Mesodermal cell (in vitro differentiated cells): Measurements from ENCODE around the gene ATPAF2.

ENCODE experiments used
- H3K27ac ChIP-seq: 2 replicates; pipeline ENCODE4 v1.7.0; 2013; ENCODE audit warnings: mild to moderate bottlenecking, low read depth, low read length, moderate library complexity; ENCODE audit not compliant: severe bottlenecking
- H3K36me3 ChIP-seq: 2 replicates; pipeline ENCODE4 v1.7.1; 2013; ENCODE audit warnings: mild to moderate bottlenecking, low read length, moderate library complexity; ENCODE audit not compliant: control insufficient read depth, insufficient read depth
- H3K4me1 ChIP-seq: one replicate; pipeline ENCODE4 v1.7.1; 2013; ENCODE audit warnings: mild to moderate bottlenecking, low read length; ENCODE audit not compliant: insufficient read depth, control insufficient read depth, poor library complexity, severe bottlenecking
- H3K4me3 ChIP-seq: 2 replicates; pipeline ENCODE4 v1.7.0; 2013; ENCODE audit warnings: low read length, control low read depth, mild to moderate bottlenecking; ENCODE audit not compliant: insufficient read depth, poor library complexity, severe bottlenecking; ENCODE audit errors: extremely low read depth
- H3K9me3 ChIP-seq: 2 replicates; pipeline ENCODE4 v1.7.1; 2013; ENCODE audit warnings: mild to moderate bottlenecking, low read length, moderate library complexity; ENCODE audit not compliant: control insufficient read depth
- WGBS, 2 experiments: methylation state at CpG; one replicate each; pipeline ENCODE4 v1.1.5; 2013; ENCODE audit warnings: missing lambda C conversion rate in 2 of 2; ENCODE audit not compliant: insufficient coverage in 2 of 2; 5-methylcytosine and 5-hydroxymethylcytosine counted together

ATPAF2 gene

GRCh38 chr17:18025945-18026776 lies 12.8 kb downstream of the ATPAF2 start:
- H3K4me3 ChIP-seq, result no peak overlapping the region

GRCh38 chr17:18025241-18025944 lies 13.6 kb downstream of the ATPAF2 start:
- H3K4me1 ChIP-seq, result peaks cover 8% of the 10 kb centered on the region
- no peak overlapping the region for H3K27ac ChIP-seq
- 89 to 91% methylated on average over 4 to 5 of the region's 5 CpGs for WGBS, 2 experiments
- no peak overlapping the region for H3K4me3 ChIP-seq
- H3K9me3 ChIP-seq, result no peaks in the 10 kb centered on the region
- H3K36me3 ChIP-seq, result peaks cover 23% of the 10 kb centered on the region

More at GRCh38 chr17:18025945-18026776, 12.8 kb downstream of the ATPAF2 start:
- no peaks in the 10 kb centered on the region for H3K9me3 ChIP-seq
- WGBS, 2 experiments, result 91 to 92% methylated on average over 4 to 9 of the region's 11 CpGs
- H3K4me1 ChIP-seq, result peaks cover 8% of the 10 kb centered on the region
- peaks cover 21% of the 10 kb centered on the region for H3K36me3 ChIP-seq
- no peak overlapping the region for H3K27ac ChIP-seq

GRCh38 chr17:18021372-18021771 lies 17.6 kb downstream of the ATPAF2 start:
- H3K4me1 ChIP-seq, result peaks cover 11% of the 10 kb centered on the region
- H3K36me3 ChIP-seq, result peaks cover 13% of the 10 kb centered on the region
- no peak overlapping the region for H3K4me3 ChIP-seq
- 88 to 95% methylated on average over 4 to 5 of the region's 5 CpGs for WGBS, 2 experiments
- H3K9me3 ChIP-seq, result no peaks in the 10 kb centered on the region
- H3K27ac ChIP-seq, result no peak overlapping the region

GRCh38 chr17:18020971-18021370 lies 18.0 kb downstream of the ATPAF2 start:
- Histone ChIP-seq H3K4me3 (no peak overlapping the region), H3K9me3 (no peaks in the 10 kb centered on the region), H3K27ac (no peak overlapping the region), H3K36me3 (peaks cover 10% of the 10 kb centered on the region), H3K4me1 (peaks cover 11% of the 10 kb centered on the region)
- 98 to 100% methylated on average over 4 to 5 of the region's 6 CpGs for WGBS, 2 experiments

GRCh38 chr17:18019838-18020154 lies 19.2 kb downstream of the ATPAF2 start:
- Histone ChIP-seq H3K9me3 (no peaks in the 10 kb centered on the region), H3K27ac (no peak overlapping the region), H3K4me1 (peaks cover 11% of the 10 kb centered on the region), H3K4me3 (no peak overlapping the region), H3K36me3 (peaks cover 10% of the 10 kb centered on the region)
- WGBS, 2 experiments, result 86 to 100% methylated on average over 1 of the region's 2 CpGs

GRCh38 chr17:18018411-18018921 lies 20.5 kb downstream of the ATPAF2 start:
- H3K36me3 ChIP-seq, result peaks cover 10% of the 10 kb centered on the region
- WGBS, 2 experiments, result 88 to 93% methylated on average over 13 to 15 of the region's 15 CpGs
- H3K9me3 ChIP-seq, result no peaks in the 10 kb centered on the region
- H3K4me3 ChIP-seq, result no peak overlapping the region
- H3K27ac ChIP-seq, result no peak overlapping the region
- peaks cover 11% of the 10 kb centered on the region for H3K4me1 ChIP-seq

GRCh38 chr17:18017958-18018357 lies 21.0 kb downstream of the ATPAF2 start:
- Histone ChIP-seq H3K27ac (peak overlapping the region; percentile 16), H3K4me1 (peaks cover 11% of the 10 kb centered on the region), H3K36me3 (peaks cover 10% of the 10 kb centered on the region), H3K9me3 (no peaks in the 10 kb centered on the region), H3K4me3 (no peak overlapping the region)
- WGBS, 2 experiments, result 89 to 96% methylated on average over 3 of the region's 3 CpGs

- Histone ChIP-seq H3K36me3 (peaks cover 5% of the 10 kb centered on the region), H3K27ac (no peak overlapping the region), H3K4me1 (peaks cover 11% of the 10 kb centered on the region), H3K9me3 (no peaks in the 10 kb centered on the region), H3K4me3 (no peak overlapping the region)
- 96 to 100% methylated on average over 6 to 10 of the region's 12 CpGs for WGBS, 2 experiments
Observed at GRCh38 chr17:18016426-18016825, 22.5 kb downstream of the ATPAF2 start.

GRCh38 chr17:18015593-18015992 lies 23.4 kb downstream of the ATPAF2 start:
- H3K36me3 ChIP-seq, result peaks cover under 1% of the 10 kb centered on the region

GRCh38 chr17:18014006-18014405 lies 25.0 kb downstream of the ATPAF2 start:
- peaks cover 11% of the 10 kb centered on the region for H3K4me1 ChIP-seq
- H3K36me3 ChIP-seq, result peaks cover 11% of the 10 kb centered on the region
- 91 to 98% methylated on average over 6 of the region's 6 CpGs for WGBS, 2 experiments
- no peaks in the 10 kb centered on the region for H3K9me3 ChIP-seq
- no peak overlapping the region for H3K27ac ChIP-seq
- no peak overlapping the region for H3K4me3 ChIP-seq

More at GRCh38 chr17:18015593-18015992, 23.4 kb downstream of the ATPAF2 start:
- no peak overlapping the region for H3K27ac ChIP-seq
- H3K4me3 ChIP-seq, result no peak overlapping the region
- no peaks in the 10 kb centered on the region for H3K9me3 ChIP-seq
- 96 to 98% methylated on average over 4 to 5 of the region's 5 CpGs for WGBS, 2 experiments
- H3K4me1 ChIP-seq, result peaks cover 11% of the 10 kb centered on the region
